Measurements from ENCODE around the gene GPATCH4.

- TF ChIP-seq TARDBP (IDR thresholded peaks at IDR 0.05; ENCODE audit: borderline replicate concordance) (no peak), CHD1 (IDR thresholded peaks at IDR 0.05; ENCODE audit: low read depth, low read length) (no peak), CTCF (IDR thresholded peaks at IDR 0.05 in 2 of 3, conservative IDR thresholded peaks at IDR 0.05 in 1 of 3; ENCODE audit: control insufficient read depth in 2 of 3, extremely low read depth in 1 of 3, insufficient read depth in 1 of 3, low read depth in 3 of 3, low read length in 3 of 3) (no peak), FOXM1 (IDR thresholded peaks at IDR 0.05; ENCODE audit: low read depth, low read length) (no peak), NFYB (IDR thresholded peaks at IDR 0.05; ENCODE audit: insufficient read depth, low read depth, low read length) (no peak), POLR2A (IDR thresholded peaks at IDR 0.05; ENCODE audit: low read depth, low read length) (no peak), POLR2AphosphoS5 (IDR thresholded peaks at IDR 0.05; ENCODE audit: low read length) (no peak), JUNB (IDR thresholded peaks at IDR 0.05) (no peak), HCFC1 (IDR thresholded peaks at IDR 0.05; ENCODE audit: low read length) (no peak), ZNF217 (IDR thresholded peaks at IDR 0.05) (no peak), YY1 (IDR thresholded peaks at IDR 0.05; ENCODE audit: low read depth, low read length) (no peak)
These were observed 44.9 kb downstream of the GPATCH4 start for GRCh38 chr1:156556354-156556753.
